Natural killer cell (primary cell): Measurements from ENCODE around the gene KAT2B. TPM values are rescaled to one million over a fixed set of nuclear protein-coding genes. Genes with fewer than 3 reads are reported as not detected.
"Not testable (repeated sequence)": the region's sequence is repeated elsewhere in the genome, so short reads cannot be mapped to it uniquely, and the experiment has no call there.

Experiments used
- ATAC-seq, 3 donors: fragments of 150-1000 bp in 2 of 3; fragments of 200-7000 bp in 1 of 3; cut with Tn5 transposase; 1 replicate in 1 of 3; 2 replicates in 2 of 3; pipeline ENCODE4 v1.10.0; 2021; ENCODE audit warnings: mild to moderate bottlenecking in 2 of 3, moderate library complexity in 2 of 3
- DNase-seq, 2 donors: peaks; one replicate each; pipeline versions ENCODE4 v3.0.0 to v3.0.0-alpha.2; 2013 to 2021; ENCODE audit warnings: mixed read lengths in 1 of 2
- H3K27ac ChIP-seq: one replicate; pipeline ENCODE4 v1.5.1; 2013; ENCODE audit warnings: mild to moderate bottlenecking, low read length
- H3K27me3 ChIP-seq: one replicate; pipeline ENCODE4 v1.6.1; 2013; ENCODE audit warnings: low read length; ENCODE audit not compliant: control insufficient read depth, insufficient read depth
- H3K36me3 ChIP-seq: one replicate; pipeline ENCODE4 v1.6.1; 2013; ENCODE audit warnings: low read length; ENCODE audit not compliant: control insufficient read depth, insufficient read depth
- H3K4me1 ChIP-seq: one replicate; pipeline ENCODE4 v1.6.1; 2013; ENCODE audit warnings: low read length; ENCODE audit not compliant: control insufficient read depth, insufficient read depth
- H3K4me3 ChIP-seq: one replicate; pipeline ENCODE4 v1.5.1; 2013; ENCODE audit warnings: low read length
- H3K9me3 ChIP-seq: one replicate; pipeline ENCODE4 v1.6.1; 2013; ENCODE audit warnings: low read length; ENCODE audit not compliant: control insufficient read depth, insufficient read depth
- H3K27ac Mint-ChIP-seq, 2 donors: one replicate each; pipeline ENCODE4 v1.8.0; 2022; ENCODE audit warnings: mild to moderate bottlenecking in 2 of 2, mixed read lengths in 2 of 2, moderate library complexity in 1 of 2
- H3K27me3 Mint-ChIP-seq, 2 donors: one replicate each; pipeline ENCODE4 v1.8.0; 2022; ENCODE audit warnings: low read depth in 2 of 2, mixed read lengths in 2 of 2
- H3K36me3 Mint-ChIP-seq: one replicate; pipeline ENCODE4 v1.8.0; 2022; ENCODE audit warnings: mixed read lengths
- H3K4me1 Mint-ChIP-seq, 2 donors: one replicate each; pipeline ENCODE4 v1.8.0; 2022; ENCODE audit warnings: mixed read lengths in 2 of 2
- H3K4me3 Mint-ChIP-seq: one replicate; pipeline ENCODE4 v1.8.0; 2022; ENCODE audit warnings: mild to moderate bottlenecking, moderate library complexity, mixed read lengths
- H3K9me3 Mint-ChIP-seq, 2 donors: one replicate each; pipeline ENCODE4 v1.8.0; 2022; ENCODE audit warnings: mixed read lengths in 2 of 2
- CTCF ChIP-seq: fragments of 200-600 bp; IDR thresholded peaks from one replicate; pipeline ENCODE4 v1.8.0; 2022; ENCODE audit warnings: antibody characterized with exemption
- WGBS: methylation state at CpG from one replicate; pipeline ENCODE4 v1.1.7; 2013; ENCODE audit warnings: missing lambda C conversion rate; ENCODE audit not compliant: insufficient coverage; 5-methylcytosine and 5-hydroxymethylcytosine counted together
- intact Hi-C: fragments of 100-400 bp; cut with micrococcal nuclease; formaldehyde crosslinking; loops from one replicate; pipeline ENCODE4 v1.14.2; 2022
- total RNA-seq, 4 donors: library from RNA; stranded (reverse); fragments of 120-200 nt in 1 of 4; gene quantifications; one replicate each; pipeline versions ENCODE4 v1.2.3 to v1.2.4, GENCODE V29; 2013 to 2022

KAT2B gene
- total RNA-seq, 3 donors from 2014 or later (not counting 1 experiment from before 2014, with no cell fraction given) = 132 to 156 (median 146) TPM

- intact Hi-C loops = no loop called here
- H3K9me3 Mint-ChIP-seq = no peaks in the 10 kb centered on the region
- no peak for ATAC-seq
- no peaks in the 10 kb centered on the region for H3K9me3 ChIP-seq
- H3K4me3 ChIP-seq = no peak overlapping the region
- no peak overlapping the region for H3K27ac Mint-ChIP-seq
- H3K27me3 ChIP-seq = no peaks in the 10 kb centered on the region
- no peak overlapping the region for H3K4me3 Mint-ChIP-seq
- 96% methylated on average over 2 of the region's 2 CpGs for whole genome bisulfite sequencing
- H3K4me1 Mint-ChIP-seq = no peaks in the 10 kb centered on the region
- TF ChIP-seq CTCF = no peak
- no peak overlapping the region for H3K27ac ChIP-seq
- H3K36me3 ChIP-seq = no peaks in the 10 kb centered on the region
- H3K36me3 Mint-ChIP-seq = no peaks in the 10 kb centered on the region
- no peak for DNase-seq
- H3K4me1 ChIP-seq = no peaks in the 10 kb centered on the region
- no peaks in the 10 kb centered on the region for H3K27me3 Mint-ChIP-seq
These were observed 16.4 kb upstream of the KAT2B start for GRCh38 chr3:20023623-20024405.

- intact Hi-C loops = no loop called here
- Mint-ChIP-seq H3K4me1 (no peaks in the 10 kb centered on the region), H3K4me3 (no peak overlapping the region), H3K27ac (no peak overlapping the region), H3K27me3 (no peaks in the 10 kb centered on the region), H3K36me3 (no peaks in the 10 kb centered on the region), H3K9me3 (no peaks in the 10 kb centered on the region)
- DNase-seq = no peak
- Histone ChIP-seq H3K4me1 (no peaks in the 10 kb centered on the region), H3K9me3 (no peaks in the 10 kb centered on the region), H3K27ac (no peak overlapping the region), H3K4me3 (no peak overlapping the region), H3K27me3 (no peaks in the 10 kb centered on the region), H3K36me3 (no peaks in the 10 kb centered on the region)
- 84% methylated on average over 4 of the region's 4 CpGs for WGBS
- no peak for ATAC-seq
- no peak for TF ChIP-seq CTCF
These were observed 13.1 kb upstream of the KAT2B start for GRCh38 chr3:20027136-20027535.

GRCh38 chr3:20028905-20029331 is 11.3 kb upstream of the KAT2B start:
- H3K9me3 ChIP-seq = no peaks in the 10 kb centered on the region
- no peak for TF ChIP-seq CTCF
- ATAC-seq = no peak
- no peaks in the 10 kb centered on the region for H3K36me3 ChIP-seq
- no peaks in the 10 kb centered on the region for H3K9me3 Mint-ChIP-seq
- no peak overlapping the region for H3K4me3 Mint-ChIP-seq
- no peaks in the 10 kb centered on the region for H3K27me3 ChIP-seq
- no peaks in the 10 kb centered on the region for H3K36me3 Mint-ChIP-seq
- no peak for DNase-seq
- H3K4me1 ChIP-seq = no peaks in the 10 kb centered on the region
- no peak overlapping the region for H3K27ac Mint-ChIP-seq
- 91% methylated on average over 4 of the region's 7 CpGs for WGBS
- H3K4me1 Mint-ChIP-seq = no peaks in the 10 kb centered on the region
- no peak overlapping the region for H3K27ac ChIP-seq
- no peak overlapping the region for H3K4me3 ChIP-seq
- H3K27me3 Mint-ChIP-seq = no peaks in the 10 kb centered on the region
- intact Hi-C loops = no loop called here

- DNase-seq, H3K4me1 Mint-ChIP-seq, H3K27me3 Mint-ChIP-seq, H3K4me3 ChIP-seq, H3K36me3 Mint-ChIP-seq, H3K4me3 Mint-ChIP-seq, ATAC-seq, H3K27ac Mint-ChIP-seq, H3K27me3 ChIP-seq, H3K9me3 ChIP-seq, H3K36me3 ChIP-seq, H3K9me3 Mint-ChIP-seq, H3K27ac ChIP-seq, H3K4me1 ChIP-seq, intact Hi-C loops: not testable (repeated sequence)
- 97% methylated on average over 7 of the region's 7 CpGs for WGBS
These were observed 8.3 kb upstream of the KAT2B start for GRCh38 chr3:20031939-20032338.
